T follicular helper cell (primary cell): ENCODE measurements around the gene CCDC107.
"Not testable (repeated sequence)": the region's sequence is repeated elsewhere in the genome, so short reads cannot be mapped to it uniquely, and the experiment has no call there.

Source experiments
- DNase-seq: peaks from one replicate; pipeline ENCODE4 v3.0.0-alpha.2; 2020; ENCODE audit warnings: low read depth

CCDC107 gene

GRCh38 chr9:35637427-35637955 lies 20.6 kb upstream of the CCDC107 start:
- not testable (repeated sequence) for DNase-seq

GRCh38 chr9:35638751-35639150 lies 19.3 kb upstream of the CCDC107 start:
- DNase-seq: not testable (repeated sequence)

- DNase-seq: not testable (repeated sequence)
These were observed 18.9 kb upstream of the CCDC107 start for GRCh38 chr9:35639225-35639624.

GRCh38 chr9:35639631-35640030 lies 18.5 kb upstream of the CCDC107 start:
- no peak for DNase-seq

GRCh38 chr9:35640431-35640830 lies 17.7 kb upstream of the CCDC107 start:
- DNase-seq: not testable (repeated sequence)

- not testable (repeated sequence) for DNase-seq
These were observed 16.6 kb upstream of the CCDC107 start for GRCh38 chr9:35641478-35641877.

GRCh38 chr9:35643046-35643445 lies 15.0 kb upstream of the CCDC107 start:
- no peak for DNase-seq

- DNase-seq: not testable (repeated sequence)
These were observed 12.4 kb upstream of the CCDC107 start for GRCh38 chr9:35645736-35646135.

- no peak for DNase-seq
These were observed 11.9 kb upstream of the CCDC107 start for GRCh38 chr9:35646153-35646532.

- peak; percentile 87 for DNase-seq
These were observed 11.4 kb upstream of the CCDC107 start for GRCh38 chr9:35646533-35647265.

- no peak for DNase-seq
These were observed 8.4 kb upstream of the CCDC107 start for GRCh38 chr9:35649431-35650340.

- DNase-seq: no peak
These were observed 7.5 kb upstream of the CCDC107 start, which contains the start of gene SIT1 for GRCh38 chr9:35650341-35651158. SIT1 (minus strand) TSS chr9:35650931; CDS start chr9:35650853, 78 bp downstream.

GRCh38 chr9:35651956-35652828 lies 5.9 kb upstream of the CCDC107 start:
- no peak for DNase-seq

GRCh38 chr9:35652829-35653209 lies 5.3 kb upstream of the CCDC107 start:
- DNase-seq: no peak

GRCh38 chr9:35653611-35654010 lies 4.5 kb upstream of the CCDC107 start:
- DNase-seq: no peak

- no peak for DNase-seq
These were observed 1.7 kb upstream of the CCDC107 start for GRCh38 chr9:35656348-35656747.

GRCh38 chr9:35656831-35657545 lies 1.1 kb upstream of the CCDC107 start:
- DNase-seq: no peak

- peak; percentile 76 for DNase-seq
These were observed 451 bp upstream of the CCDC107 start, which contains the start of gene RMRP for GRCh38 chr9:35657546-35658136. RMRP (minus strand) TSS chr9:35658019.

- no peak for DNase-seq
These were observed 802 bp downstream of the CCDC107 start for GRCh38 chr9:35658968-35659220.

- DNase-seq: no peak
These were observed 1.2 kb downstream of the CCDC107 start for GRCh38 chr9:35659340-35659739.
